Medulla oblongata (tissue), 1 donor: Measurements from ENCODE around the gene HELZ.
"Not testable (repeated sequence)": the region's sequence is repeated elsewhere in the genome, so short reads cannot be mapped to it uniquely, and the experiment has no call there.

Source experiments
- DNase-seq: peaks from one replicate; pipeline ENCODE4 v3.0.0-alpha.2; 2015; ENCODE audit errors: extremely low spot score

The HELZ gene

GRCh38 chr17:67145183-67145805 is 99.7 kb downstream of the HELZ start:
- no peak for DNase-seq

GRCh38 chr17:67143318-67143717 is 101.7 kb downstream of the HELZ start:
- DNase-seq = no peak

- DNase-seq = not testable (repeated sequence)
Measured at GRCh38 chr17:67142030-67142429, 103.0 kb downstream of the HELZ start.

- peak; percentile 21 for DNase-seq
Measured at GRCh38 chr17:67139784-67140665, 105.0 kb downstream of the HELZ start.

- DNase-seq = no peak
Measured at GRCh38 chr17:67139289-67139688, 105.7 kb downstream of the HELZ start.

- peak; percentile 69 for DNase-seq
Measured at GRCh38 chr17:67138392-67138791, 106.6 kb downstream of the HELZ start.

GRCh38 chr17:67137860-67138259 is 107.1 kb downstream of the HELZ start:
- DNase-seq = no peak

- no peak for DNase-seq
Measured at GRCh38 chr17:67137026-67137370, 108.0 kb downstream of the HELZ start.

- DNase-seq = no peak
Measured at GRCh38 chr17:67136191-67137025, 108.6 kb downstream of the HELZ start.

- no peak for DNase-seq
Measured at GRCh38 chr17:67133161-67133560, 111.8 kb downstream of the HELZ start.

- DNase-seq = no peak
Measured at GRCh38 chr17:67132366-67132765, 112.6 kb downstream of the HELZ start.

- DNase-seq = no peak
Measured at GRCh38 chr17:67130768-67131167, 114.2 kb downstream of the HELZ start.

GRCh38 chr17:67129283-67129682 is 115.7 kb downstream of the HELZ start:
- DNase-seq = no peak

GRCh38 chr17:67128700-67129099 is 116.3 kb downstream of the HELZ start:
- DNase-seq = no peak

- no peak for DNase-seq
Measured at GRCh38 chr17:67127925-67128324, 117.1 kb downstream of the HELZ start.

- no peak for DNase-seq
Measured at GRCh38 chr17:67126983-67127382, 118.0 kb downstream of the HELZ start.

GRCh38 chr17:67126543-67126942 is 118.5 kb downstream of the HELZ start:
- DNase-seq = not testable (repeated sequence)

- DNase-seq = no peak
Measured at GRCh38 chr17:67125924-67126323, 119.1 kb downstream of the HELZ start.

GRCh38 chr17:67125417-67125816 is 119.6 kb downstream of the HELZ start:
- no peak for DNase-seq

- DNase-seq = no peak
Measured at GRCh38 chr17:67124450-67125148, 120.4 kb downstream of the HELZ start.

- no peak for DNase-seq
Measured at GRCh38 chr17:67123699-67124098, 121.3 kb downstream of the HELZ start.
